HepG2 (cell line): ENCODE data around the gene MTIF2. TPM values are rescaled to one million over a fixed set of nuclear protein-coding genes. Genes with fewer than 3 reads are reported as not detected.

Experiments
- BORCS8-MEF2B ChIP-seq: sonication (generic); formaldehyde crosslinking; IDR thresholded peaks from 2 replicates; pipeline ENCODE4 v1.8.0; 2022; ENCODE audit warnings: mild to moderate bottlenecking, missing genetic modification reagents
- EHMT2 ChIP-seq: fragments of 200-600 bp; sonication (generic); IDR thresholded peaks from 2 replicates; pipeline ENCODE4 v1.7.0; 2017; ENCODE audit warnings: antibody characterized with exemption, low read depth, low read length, borderline replicate concordance
- FLYWCH1 ChIP-seq: sonication (generic); formaldehyde crosslinking; IDR thresholded peaks from 2 replicates; pipeline ENCODE4 v1.8.1; 2023; ENCODE audit warnings: mild to moderate bottlenecking, missing genetic modification reagents
- FOXO1 ChIP-seq: sonication (generic); formaldehyde crosslinking; IDR thresholded peaks from 2 replicates; pipeline ENCODE4 v1.4.0; 2020; ENCODE audit warnings: missing genetic modification reagents
- HHEX ChIP-seq: IDR thresholded peaks from 2 replicates; pipeline ENCODE4 v1.6.1; 2016; ENCODE audit warnings: control low read depth
- HMG20A ChIP-seq: IDR thresholded peaks from 2 replicates; pipeline ENCODE4 v1.6.1; 2016; ENCODE audit warnings: borderline replicate concordance
- HNF1B ChIP-seq: sonication (generic); formaldehyde crosslinking; IDR thresholded peaks from 2 replicates; pipeline ENCODE4 v1.5.1; 2020; ENCODE audit warnings: mild to moderate bottlenecking, moderate library complexity, missing genetic modification reagents
- KDM3A ChIP-seq: IDR thresholded peaks from 2 replicates; pipeline ENCODE4 v1.6.1; 2018; ENCODE audit warnings: low read depth, missing compliant biosample characterization
- MATR3 ChIP-seq: sonication (generic); formaldehyde crosslinking; IDR thresholded peaks from 2 replicates; pipeline ENCODE4 v1.4.0; 2020; ENCODE audit warnings: missing genetic modification reagents
- MYPOP ChIP-seq: sonication (generic); formaldehyde crosslinking; IDR thresholded peaks from 2 replicates; pipeline ENCODE4 v1.8.1; 2023; ENCODE audit warnings: mild to moderate bottlenecking, moderate library complexity, missing genetic modification reagents
- NBN ChIP-seq: fragments of 450-650 bp; conservative IDR thresholded peaks from 2 replicates; pipeline ENCODE4 v1.6.1; 2017
- NFE2L1 ChIP-seq: sonication (generic); formaldehyde crosslinking; IDR thresholded peaks from 2 replicates; pipeline ENCODE4 v1.4.0; 2020; ENCODE audit warnings: missing genetic modification reagents, mild to moderate bottlenecking, borderline replicate concordance
- PAWR ChIP-seq: sonication (generic); formaldehyde crosslinking; IDR thresholded peaks from 2 replicates; pipeline ENCODE4 v1.4.0; 2020; ENCODE audit warnings: missing genetic modification reagents, mild to moderate bottlenecking, borderline replicate concordance
- PITX1 ChIP-seq: sonication (generic); formaldehyde crosslinking; IDR thresholded peaks from 2 replicates; pipeline ENCODE4 v1.5.1; 2020; ENCODE audit warnings: mild to moderate bottlenecking, missing genetic modification reagents
- SIX4 ChIP-seq: sonication (generic); formaldehyde crosslinking; IDR thresholded peaks from 2 replicates; pipeline ENCODE4 v1.4.0; 2020; ENCODE audit warnings: missing genetic modification reagents
- SRF ChIP-seq: IDR thresholded peaks from 2 replicates; pipeline ENCODE4 v1.6.1; 2011; ENCODE audit warnings: mild to moderate bottlenecking, low read depth, low read length, moderate library complexity
- TARDBP ChIP-seq: sonication (generic); formaldehyde crosslinking; IDR thresholded peaks from 2 replicates; pipeline ENCODE4 v1.8.0; 2022; ENCODE audit warnings: mild to moderate bottlenecking, missing genetic modification reagents
- TFAP4 ChIP-seq: sonication (generic); IDR thresholded peaks from 2 replicates; pipeline ENCODE4 v1.6.1; 2016; ENCODE audit warnings: low read depth, borderline replicate concordance
- ZBTB2 ChIP-seq: sonication (generic); formaldehyde crosslinking; IDR thresholded peaks from 2 replicates; pipeline ENCODE4 v1.8.0; 2022; ENCODE audit warnings: low read depth, missing genetic modification reagents
- ZBTB34 ChIP-seq: sonication (generic); formaldehyde crosslinking; IDR thresholded peaks from 2 replicates; pipeline ENCODE4 v1.8.0; 2022; ENCODE audit warnings: mild to moderate bottlenecking, missing genetic modification reagents
- ZFYVE20 ChIP-seq: sonication (generic); formaldehyde crosslinking; IDR thresholded peaks from 2 replicates; pipeline ENCODE4 v1.8.0; 2023; ENCODE audit warnings: low read depth, mild to moderate bottlenecking, moderate library complexity, missing genetic modification reagents, borderline replicate concordance
- ZMAT5 ChIP-seq: sonication (generic); formaldehyde crosslinking; IDR thresholded peaks from 2 replicates; pipeline ENCODE4 v1.5.0; 2020; ENCODE audit warnings: mild to moderate bottlenecking, low read depth, missing genetic modification reagents, borderline replicate concordance
- ZMYM3 ChIP-seq: sonication (generic); formaldehyde crosslinking; IDR thresholded peaks from 2 replicates; pipeline ENCODE4 v1.5.1; 2020; ENCODE audit warnings: mild to moderate bottlenecking, missing genetic modification reagents
- ZNF337 ChIP-seq: sonication (generic); formaldehyde crosslinking; IDR thresholded peaks from 2 replicates; pipeline ENCODE4 v1.5.1; 2020; ENCODE audit warnings: missing genetic modification reagents, low read depth, mild to moderate bottlenecking, borderline replicate concordance
- ZNF598 ChIP-seq: sonication (generic); formaldehyde crosslinking; IDR thresholded peaks from 2 replicates; pipeline ENCODE4 v1.5.1; 2020; ENCODE audit warnings: mild to moderate bottlenecking, missing genetic modification reagents, borderline replicate concordance
- ZNF841 ChIP-seq: sonication (generic); formaldehyde crosslinking; IDR thresholded peaks from 2 replicates; pipeline ENCODE4 v1.8.1; 2023; ENCODE audit warnings: missing genetic modification reagents, borderline replicate concordance
- polyA plus RNA-seq, 8 experiments: library from polyadenylated mRNA; depleted of rRNA in 3 of 8; stranded (reverse) in 7 of 8; unstranded in 1 of 8; fragments of >200 nt; fragmentation: Illumina TruSeq in 4 of 8; extraction: Trizol in 4 of 8; gene quantifications; 2 replicates each; pipeline versions ENCODE4 v1.2.1 to v1.2.3, GENCODE V29; 2011 to 2016; ENCODE audit warnings: low read depth in 4 of 8, missing spikeins in 1 of 8, mixed read lengths in 1 of 8; ENCODE audit not compliant: insufficient read depth in 1 of 8
- total RNA-seq, 5 experiments: library from RNA; depleted of rRNA; stranded (reverse); fragments of >200 nt; fragmentation: Illumina TruSeq; extraction: Trizol; gene quantifications; 2 replicates each; pipeline ENCODE4 v1.2.3, GENCODE V29; 2016; ENCODE audit warnings: low read depth in 1 of 5

The MTIF2 gene
- total and polyA plus RNA-seq, 2 of the 13 experiments (the other 11 are each of a cell fraction or from before 2014, with no cell fraction given), result 32.1 to 92.1 TPM

GRCh38 chr2:55283083-55283482, 14.1 kb upstream of the MTIF2 start (continued):
- TF ChIP-seq MATR3, result no peak
- no peak for TF ChIP-seq ZNF598
- 0 out of 2 replicates have a peak, but pooled peaks have one; percentile 54 for TF ChIP-seq ZMYM3 (CRISPR knock-in tag)
- no peak for TF ChIP-seq ZBTB34
- no peak for TF ChIP-seq SIX4 (CRISPR knock-in tag)
- no peak for TF ChIP-seq ZMAT5 (CRISPR knock-in tag)
- TF ChIP-seq ZNF337, result no peak
- no peak for TF ChIP-seq TFAP4
- no peak for TF ChIP-seq PAWR
- no peak for TF ChIP-seq HNF1B (CRISPR knock-in tag)
- TF ChIP-seq HHEX (CRISPR knock-in tag), result no peak
- TF ChIP-seq KDM3A (CRISPR knock-in tag), result no peak
- no peak for TF ChIP-seq MYPOP (CRISPR knock-in tag)
- 0 out of 2 replicates have a peak, but pooled peaks have one; percentile 28 for TF ChIP-seq EHMT2
- no peak for TF ChIP-seq ZBTB2 (CRISPR knock-in tag)
- TF ChIP-seq ZNF841 (CRISPR knock-in tag), result no peak
- TF ChIP-seq NBN, result no peak
- TF ChIP-seq HMG20A (CRISPR knock-in tag), result no peak
- peak; percentile 74; the same call in 1 of the 2 replicates for TF ChIP-seq SRF
- peak; percentile 86 for TF ChIP-seq PITX1 (CRISPR knock-in tag)
- no peak for TF ChIP-seq NFE2L1
- no peak for TF ChIP-seq FLYWCH1 (CRISPR knock-in tag)
- no peak for TF ChIP-seq BORCS8-MEF2B (CRISPR knock-in tag)
- TF ChIP-seq ZFYVE20 (CRISPR knock-in tag), result no peak
- no peak for TF ChIP-seq FOXO1 (CRISPR knock-in tag)
- no peak for TF ChIP-seq TARDBP
